Cardiac muscle cell (in vitro differentiated cells and primary cell): ENCODE data around the gene DBH. TPM values are rescaled to one million over a fixed set of nuclear protein-coding genes. Genes with fewer than 3 reads are reported as not detected.

ENCODE experiments used
- DNase-seq, 2 donors: peaks; one replicate each; pipeline versions ENCODE4 v3.0.0 to v3.0.0-alpha.2; 2010 to 2017; ENCODE audit warnings: low read depth in 1 of 2, low spot score in 1 of 2
- H3K27ac ChIP-seq: fragments of 200-600 bp; sonication (generic); 2 replicates; pipeline ENCODE4 v1.5.1; 2016
- H3K27me3 ChIP-seq: fragments of 200-600 bp; sonication (generic); 2 replicates; pipeline ENCODE4 v1.6.0; 2016; ENCODE audit warnings: control low read depth
- H3K36me3 ChIP-seq: fragments of 200-600 bp; sonication (generic); 2 replicates; pipeline ENCODE4 v1.5.1; 2016; ENCODE audit warnings: control low read depth
- H3K4me1 ChIP-seq: fragments of 200-600 bp; sonication (generic); 2 replicates; pipeline ENCODE4 v1.8.1; 2017; ENCODE audit warnings: low read depth, mild to moderate bottlenecking, mixed run types
- H3K4me3 ChIP-seq: fragments of 200-600 bp; sonication (generic); 2 replicates; pipeline ENCODE4 v1.5.1; 2016; ENCODE audit warnings: mild to moderate bottlenecking
- H3K9me3 ChIP-seq: fragments of 200-600 bp; sonication (generic); 2 replicates; pipeline ENCODE4 v1.5.1; 2017; ENCODE audit warnings: low read depth, mild to moderate bottlenecking, control low read depth
- CTCF ChIP-seq: IDR thresholded peaks from 2 replicates; pipeline ENCODE4 v1.5.1; 2012; ENCODE audit warnings: low read depth, mild to moderate bottlenecking, low read length
- polyA plus RNA-seq: library from polyadenylated mRNA; unstranded; fragments of >200 nt; fragmentation: Nextera tagmentation; extraction: Ambion mirVana; gene quantifications from 2 replicates; pipeline ENCODE4 v1.2.1, GENCODE V29; 2016
- total RNA-seq: library from RNA; depleted of rRNA; stranded (reverse); fragments of >200 nt; gene quantifications from 2 replicates; pipeline ENCODE4 v1.2.3, GENCODE V29; 2016

DBH gene
- total and polyA plus RNA-seq, 2 experiments from 2014 or later, result 0.07 TPM; not detected in 1

- no peaks in the 10 kb centered on the region for H3K36me3 ChIP-seq
- no peak for TF ChIP-seq CTCF
- H3K27ac ChIP-seq, result no peak overlapping the region
- no peak for DNase-seq
- H3K9me3 ChIP-seq, result no peaks in the 10 kb centered on the region
- H3K4me1 ChIP-seq, result no peaks in the 10 kb centered on the region
- no peaks in the 10 kb centered on the region for H3K27me3 ChIP-seq
- no peak overlapping the region for H3K4me3 ChIP-seq
Measured at GRCh38 chr9:133633681-133634080, 2.5 kb upstream of the DBH start.

GRCh38 chr9:133634081-133634691, 2.0 kb upstream of the DBH start:
- no peak for TF ChIP-seq CTCF
- no peak overlapping the region for H3K27ac ChIP-seq
- H3K4me1 ChIP-seq, result no peaks in the 10 kb centered on the region
- H3K4me3 ChIP-seq, result no peak overlapping the region
- H3K9me3 ChIP-seq, result no peaks in the 10 kb centered on the region
- DNase-seq, result no peak
- no peaks in the 10 kb centered on the region for H3K27me3 ChIP-seq
- H3K36me3 ChIP-seq, result no peaks in the 10 kb centered on the region

- no peak for TF ChIP-seq CTCF
- H3K27ac ChIP-seq, result no peak overlapping the region
- no peak overlapping the region for H3K4me3 ChIP-seq
- H3K36me3 ChIP-seq, result no peaks in the 10 kb centered on the region
- no peak for DNase-seq
- H3K4me1 ChIP-seq, result no peaks in the 10 kb centered on the region
- no peaks in the 10 kb centered on the region for H3K9me3 ChIP-seq
- H3K27me3 ChIP-seq, result no peaks in the 10 kb centered on the region
Measured at GRCh38 chr9:133635098-133635497, 1.1 kb upstream of the DBH start.

GRCh38 chr9:133636902-133637301, 739 bp downstream of the DBH start:
- H3K4me1 ChIP-seq, result no peaks in the 10 kb centered on the region
- no peak overlapping the region for H3K27ac ChIP-seq
- no peaks in the 10 kb centered on the region for H3K27me3 ChIP-seq
- H3K36me3 ChIP-seq, result no peaks in the 10 kb centered on the region
- H3K4me3 ChIP-seq, result no peak overlapping the region
- H3K9me3 ChIP-seq, result no peaks in the 10 kb centered on the region
- no peak for DNase-seq
- no peak for TF ChIP-seq CTCF

GRCh38 chr9:133637451-133638055, 1.4 kb downstream of the DBH start:
- H3K27me3 ChIP-seq, result no peaks in the 10 kb centered on the region
- H3K4me1 ChIP-seq, result no peaks in the 10 kb centered on the region
- no peak for DNase-seq
- H3K4me3 ChIP-seq, result no peak overlapping the region
- TF ChIP-seq CTCF, result no peak
- no peaks in the 10 kb centered on the region for H3K36me3 ChIP-seq
- no peaks in the 10 kb centered on the region for H3K9me3 ChIP-seq
- no peak overlapping the region for H3K27ac ChIP-seq
